Measurements from ENCODE around the gene A3GALT2.

The A3GALT2 gene

GRCh38 chr1:33267468-33268205 is 53.3 kb downstream of the A3GALT2 start:
- Histone ChIP-seq H3K4me1 (ENCODE audit: control insufficient read depth in 2 of 2, insufficient read depth in 2 of 2, low read length in 2 of 2) (no peaks in the 10 kb centered on the region), H3K4me3 (ENCODE audit: low read length in 2 of 2) (no peak overlapping the region), H3K27me3 (ENCODE audit: control insufficient read depth in 2 of 2, insufficient read depth in 2 of 2, low read length in 2 of 2) (no peaks in the 10 kb centered on the region), H3K9ac (ENCODE audit: low read depth in 1 of 2, low read length in 2 of 2) (no peak overlapping the region), H3K9me3 (ENCODE audit: control insufficient read depth in 2 of 2, low read length in 2 of 2) (no peaks in the 10 kb centered on the region), H3K36me3 (ENCODE audit: control insufficient read depth in 2 of 2, insufficient read depth in 2 of 2, low read length in 2 of 2) (peaks cover 0 to 14% of the 10 kb centered on the region in 2 donors), H3K27ac (ENCODE audit: low read depth in 2 of 2, low read length in 2 of 2) (no peak overlapping the region)

DNA sequence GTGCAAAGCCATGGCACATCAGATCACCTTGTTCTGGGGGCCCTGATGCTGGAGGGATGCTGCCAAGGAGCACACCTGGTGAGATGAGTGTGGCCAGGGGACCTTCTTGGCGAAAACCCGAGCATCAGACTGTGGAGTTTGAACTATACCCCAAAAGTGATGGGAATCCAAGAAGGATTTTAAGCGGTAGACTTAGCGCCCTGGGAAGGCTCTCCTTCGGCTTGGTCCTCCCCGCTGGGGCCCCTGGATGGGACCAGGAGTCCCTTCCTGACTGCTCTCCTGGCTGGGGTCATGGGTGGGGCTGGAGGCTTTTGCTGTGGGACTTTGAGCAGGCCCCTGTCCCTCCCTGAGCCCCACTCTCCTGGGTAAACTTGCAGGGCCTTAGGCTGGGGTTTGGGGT is 54.1 kb downstream of the A3GALT2 start:
- Histone ChIP-seq H3K9ac (ENCODE audit: low read depth in 1 of 2, low read length in 2 of 2) (no peak overlapping the region), H3K4me1 (ENCODE audit: control insufficient read depth in 2 of 2, insufficient read depth in 2 of 2, low read length in 2 of 2) (no peaks in the 10 kb centered on the region), H3K36me3 (ENCODE audit: control insufficient read depth in 2 of 2, insufficient read depth in 2 of 2, low read length in 2 of 2) (peaks cover 0 to 15% of the 10 kb centered on the region in 2 donors), H3K9me3 (ENCODE audit: control insufficient read depth in 2 of 2, low read length in 2 of 2) (no peaks in the 10 kb centered on the region), H3K27me3 (ENCODE audit: control insufficient read depth in 2 of 2, insufficient read depth in 2 of 2, low read length in 2 of 2) (no peaks in the 10 kb centered on the region), H3K27ac (ENCODE audit: low read depth in 2 of 2, low read length in 2 of 2) (no peak overlapping the region), H3K4me3 (ENCODE audit: low read length in 2 of 2) (no peak overlapping the region)

DNA sequence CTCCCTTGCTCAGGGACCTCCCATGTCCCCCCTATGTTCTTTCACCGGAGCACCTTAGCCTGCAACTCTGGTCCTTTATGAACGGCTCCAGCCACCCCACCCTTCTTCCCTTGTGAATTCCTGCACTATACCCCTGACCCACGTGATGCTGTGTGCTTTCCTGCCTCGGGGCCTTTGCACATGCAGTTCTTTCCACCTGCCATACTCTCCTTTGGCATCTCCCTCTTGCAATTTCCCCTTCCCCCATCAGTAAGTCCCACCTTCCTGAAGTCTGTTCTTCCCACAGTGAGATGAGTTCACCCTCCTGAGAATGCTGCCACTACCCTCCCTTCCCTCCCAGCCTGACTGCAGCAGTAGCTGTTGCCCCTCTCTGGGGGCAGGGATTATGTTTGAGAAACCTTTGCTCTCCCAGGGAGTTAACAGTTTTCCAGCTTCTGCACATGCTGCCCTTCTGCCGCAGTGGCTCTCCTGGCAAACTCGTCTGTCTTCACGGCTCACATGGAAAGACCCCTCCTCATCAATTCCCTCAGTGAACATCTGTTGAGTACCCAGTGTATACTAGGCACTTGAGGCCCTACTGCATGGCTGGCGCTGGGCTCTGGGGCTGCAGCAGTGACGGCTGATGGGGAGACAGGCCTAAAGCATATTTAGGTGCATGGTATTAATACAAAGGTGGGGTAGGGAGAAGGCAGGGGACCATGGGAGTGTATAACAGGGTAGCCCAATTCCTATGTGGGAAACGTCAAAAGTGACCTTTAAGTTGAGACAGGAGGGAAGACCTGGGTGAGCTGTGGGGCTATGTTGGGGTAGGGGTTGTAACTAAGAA is 54.9 kb downstream of the A3GALT2 start:
- H3K9ac ChIP-seq (ENCODE audit: low read depth in 1 of 2, low read length in 2 of 2), result no peak overlapping the region
- H3K9me3 ChIP-seq (ENCODE audit: control insufficient read depth in 2 of 2, low read length in 2 of 2), result no peaks in the 10 kb centered on the region
- H3K36me3 ChIP-seq (ENCODE audit: control insufficient read depth in 2 of 2, insufficient read depth in 2 of 2, low read length in 2 of 2), result peaks cover 0 to 10% of the 10 kb centered on the region in 2 donors
- H3K4me1 ChIP-seq (ENCODE audit: control insufficient read depth in 2 of 2, insufficient read depth in 2 of 2, low read length in 2 of 2), result no peaks in the 10 kb centered on the region
- no peak overlapping the region for H3K4me3 ChIP-seq (ENCODE audit: low read length in 2 of 2)
- H3K27ac ChIP-seq (ENCODE audit: low read depth in 2 of 2, low read length in 2 of 2), result no peak overlapping the region
- H3K27me3 ChIP-seq (ENCODE audit: control insufficient read depth in 2 of 2, insufficient read depth in 2 of 2, low read length in 2 of 2), result no peaks in the 10 kb centered on the region

- Histone ChIP-seq H3K9me3 (ENCODE audit: control insufficient read depth in 2 of 2, low read length in 2 of 2) (no peaks in the 10 kb centered on the region), H3K9ac (ENCODE audit: low read depth in 1 of 2, low read length in 2 of 2) (no peak overlapping the region), H3K4me1 (ENCODE audit: control insufficient read depth in 2 of 2, insufficient read depth in 2 of 2, low read length in 2 of 2) (no peaks in the 10 kb centered on the region), H3K36me3 (ENCODE audit: control insufficient read depth in 2 of 2, insufficient read depth in 2 of 2, low read length in 2 of 2) (peaks cover 0 to 4% of the 10 kb centered on the region in 2 donors), H3K4me3 (ENCODE audit: low read length in 2 of 2) (no peak overlapping the region), H3K27me3 (ENCODE audit: control insufficient read depth in 2 of 2, insufficient read depth in 2 of 2, low read length in 2 of 2) (no peaks in the 10 kb centered on the region), H3K27ac (ENCODE audit: low read depth in 2 of 2, low read length in 2 of 2) (no peak overlapping the region)
These were observed 56.9 kb downstream of the A3GALT2 start for GRCh38 chr1:33263890-33264504.

- Histone ChIP-seq H3K27ac (ENCODE audit: low read depth in 2 of 2, low read length in 2 of 2) (no peak overlapping the region), H3K27me3 (ENCODE audit: control insufficient read depth in 2 of 2, insufficient read depth in 2 of 2, low read length in 2 of 2) (no peaks in the 10 kb centered on the region), H3K9me3 (ENCODE audit: control insufficient read depth in 2 of 2, low read length in 2 of 2) (no peaks in the 10 kb centered on the region), H3K36me3 (ENCODE audit: control insufficient read depth in 2 of 2, insufficient read depth in 2 of 2, low read length in 2 of 2) (peaks cover 0 to 4% of the 10 kb centered on the region in 2 donors), H3K4me1 (ENCODE audit: control insufficient read depth in 2 of 2, insufficient read depth in 2 of 2, low read length in 2 of 2) (peaks cover 12 to 14% of the 10 kb centered on the region in 2 donors), H3K9ac (ENCODE audit: low read depth in 1 of 2, low read length in 2 of 2) (no peak overlapping the region), H3K4me3 (ENCODE audit: low read length in 2 of 2) (no peak overlapping the region)
These were observed 59.6 kb downstream of the A3GALT2 start for GRCh38 chr1:33261344-33261743.

DNA sequence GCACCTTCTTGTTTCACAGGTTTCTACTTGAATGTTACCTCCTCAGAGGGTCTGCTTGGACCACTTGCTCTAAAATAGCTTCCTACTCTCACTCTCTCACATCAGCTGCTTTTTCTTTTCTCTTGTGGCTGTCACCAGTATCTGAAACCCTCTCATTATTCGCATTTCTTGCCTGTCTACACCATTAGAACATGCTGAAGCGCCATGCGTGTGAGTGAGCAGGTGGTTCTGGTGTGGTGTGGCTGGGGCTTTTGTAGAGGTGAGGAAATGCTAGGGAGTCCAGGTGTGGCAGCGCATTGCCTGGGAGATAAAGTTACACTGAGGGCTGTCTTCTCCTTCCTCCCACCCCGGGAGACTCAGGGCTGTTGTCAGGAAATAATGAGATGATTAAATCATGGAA is 60.5 kb downstream of the A3GALT2 start:
- Histone ChIP-seq H3K27me3 (ENCODE audit: control insufficient read depth in 2 of 2, insufficient read depth in 2 of 2, low read length in 2 of 2) (no peaks in the 10 kb centered on the region), H3K36me3 (ENCODE audit: control insufficient read depth in 2 of 2, insufficient read depth in 2 of 2, low read length in 2 of 2) (peaks cover 0 to 4% of the 10 kb centered on the region in 2 donors), H3K9ac (ENCODE audit: low read depth in 1 of 2, low read length in 2 of 2) (no peak overlapping the region), H3K4me1 (ENCODE audit: control insufficient read depth in 2 of 2, insufficient read depth in 2 of 2, low read length in 2 of 2) (peaks cover 12 to 14% of the 10 kb centered on the region in 2 donors), H3K4me3 (ENCODE audit: low read length in 2 of 2) (no peak overlapping the region), H3K27ac (ENCODE audit: low read depth in 2 of 2, low read length in 2 of 2) (no peak overlapping the region), H3K9me3 (ENCODE audit: control insufficient read depth in 2 of 2, low read length in 2 of 2) (no peaks in the 10 kb centered on the region)

DNA sequence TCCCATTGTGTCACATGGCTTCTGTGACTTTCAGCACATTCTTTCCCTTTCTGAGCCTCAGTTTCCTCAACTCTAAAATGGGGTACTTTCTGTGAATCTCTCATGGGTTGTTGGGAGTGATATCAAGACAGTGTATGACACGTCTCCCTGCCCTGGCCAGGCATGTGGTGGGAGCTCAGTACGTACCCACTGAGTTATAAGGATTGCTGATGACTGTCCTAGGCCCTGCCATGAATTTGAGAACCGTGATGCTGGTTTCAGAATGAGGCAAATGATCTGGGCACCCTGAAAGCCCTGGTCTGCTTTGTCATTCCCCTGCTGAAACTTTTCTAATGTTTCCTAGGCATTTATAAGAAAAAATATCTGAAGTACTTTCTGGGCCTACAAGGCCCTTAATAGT is 61.0 kb downstream of the A3GALT2 start:
- Histone ChIP-seq H3K4me3 (ENCODE audit: low read length in 2 of 2) (no peak overlapping the region), H3K27me3 (ENCODE audit: control insufficient read depth in 2 of 2, insufficient read depth in 2 of 2, low read length in 2 of 2) (no peaks in the 10 kb centered on the region), H3K9me3 (ENCODE audit: control insufficient read depth in 2 of 2, low read length in 2 of 2) (no peaks in the 10 kb centered on the region), H3K27ac (ENCODE audit: low read depth in 2 of 2, low read length in 2 of 2) (no peak overlapping the region), H3K9ac (ENCODE audit: low read depth in 1 of 2, low read length in 2 of 2) (no peak overlapping the region), H3K36me3 (ENCODE audit: control insufficient read depth in 2 of 2, insufficient read depth in 2 of 2, low read length in 2 of 2) (peaks cover 0 to 4% of the 10 kb centered on the region in 2 donors), H3K4me1 (ENCODE audit: control insufficient read depth in 2 of 2, insufficient read depth in 2 of 2, low read length in 2 of 2) (peaks cover 12 to 14% of the 10 kb centered on the region in 2 donors)

DNA sequence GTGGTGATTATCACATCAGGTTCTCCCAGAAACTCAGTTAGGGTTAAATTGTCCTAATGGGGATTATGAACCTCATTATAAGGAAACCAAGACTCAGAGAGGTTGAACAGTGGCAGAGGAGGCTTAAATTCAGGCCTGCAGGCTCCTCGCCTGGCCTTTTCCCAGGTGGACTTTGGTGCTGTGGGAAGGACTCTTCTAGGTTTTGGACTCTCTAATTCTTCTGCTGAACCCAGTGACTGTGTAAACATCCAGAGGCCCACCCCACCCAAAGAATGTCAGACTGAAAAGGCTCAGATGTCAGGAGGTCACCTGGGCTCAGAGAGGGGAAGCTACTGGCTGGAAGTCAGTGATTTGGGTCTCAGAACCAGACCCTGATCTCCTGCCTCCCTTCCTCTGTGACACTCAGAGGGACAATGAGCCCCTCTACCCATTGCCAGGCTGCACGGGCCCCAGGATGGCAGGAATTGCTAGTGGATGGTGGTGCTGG is 62.1 kb downstream of the A3GALT2 start:
- Histone ChIP-seq H3K36me3 (ENCODE audit: control insufficient read depth in 2 of 2, insufficient read depth in 2 of 2, low read length in 2 of 2) (peaks cover 0 to 4% of the 10 kb centered on the region in 2 donors), H3K27me3 (ENCODE audit: control insufficient read depth in 2 of 2, insufficient read depth in 2 of 2, low read length in 2 of 2) (no peaks in the 10 kb centered on the region), H3K9ac (ENCODE audit: low read depth in 1 of 2, low read length in 2 of 2) (no peak overlapping the region), H3K27ac (ENCODE audit: low read depth in 2 of 2, low read length in 2 of 2) (no peak overlapping the region), H3K4me3 (ENCODE audit: low read length in 2 of 2) (no peak overlapping the region), H3K9me3 (ENCODE audit: control insufficient read depth in 2 of 2, low read length in 2 of 2) (no peaks in the 10 kb centered on the region), H3K4me1 (ENCODE audit: control insufficient read depth in 2 of 2, insufficient read depth in 2 of 2, low read length in 2 of 2) (peaks cover 12 to 14% of the 10 kb centered on the region in 2 donors)

DNA sequence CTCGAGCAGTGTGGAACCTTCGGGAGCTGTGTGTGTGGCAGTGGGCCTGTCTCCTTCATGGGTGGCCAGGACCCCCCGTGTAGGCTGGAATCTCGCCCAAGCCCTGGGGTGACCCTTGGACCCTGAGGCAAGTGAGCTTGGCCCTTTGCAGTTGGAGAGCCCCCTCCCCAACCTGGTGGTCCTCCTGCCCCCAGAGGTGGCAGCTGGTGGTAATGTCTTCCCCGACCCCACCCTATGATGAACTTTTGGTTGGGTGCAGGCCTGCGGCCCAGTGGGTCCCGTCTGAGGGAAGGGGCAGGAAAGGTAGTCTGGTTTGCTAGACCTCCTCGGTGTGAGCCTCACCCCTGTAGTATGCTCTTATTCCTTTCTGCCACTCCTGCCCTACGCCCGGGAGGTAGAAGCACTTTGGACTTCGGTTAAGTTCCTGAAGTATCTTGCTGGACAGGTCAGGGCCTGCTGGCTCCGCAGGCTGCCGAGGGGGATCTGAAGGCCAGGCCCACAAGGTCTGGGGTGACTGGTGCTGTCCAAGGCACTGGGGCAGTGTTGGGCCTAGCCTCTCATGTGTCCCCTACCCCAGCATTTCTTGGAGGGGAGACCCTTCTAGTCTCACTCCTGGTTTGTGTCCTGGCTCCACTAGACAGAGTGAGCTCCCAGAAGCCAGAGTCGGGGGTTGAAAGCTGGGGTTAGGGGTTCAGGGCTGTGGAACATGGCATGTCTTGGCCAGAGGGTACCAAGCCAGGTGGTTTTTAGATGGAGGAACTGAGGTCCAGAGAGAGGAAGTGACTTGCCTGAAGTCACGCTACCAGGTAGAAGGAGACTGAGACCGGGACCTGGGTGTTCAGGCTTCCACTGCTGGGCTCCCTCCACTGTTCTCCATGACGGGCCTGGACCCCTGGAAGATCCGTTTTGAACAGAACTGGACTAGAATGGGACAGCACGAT is 62.9 kb downstream of the A3GALT2 start:
- Histone ChIP-seq H3K27me3 (ENCODE audit: control insufficient read depth in 2 of 2, insufficient read depth in 2 of 2, low read length in 2 of 2) (no peaks in the 10 kb centered on the region), H3K9me3 (ENCODE audit: control insufficient read depth in 2 of 2, low read length in 2 of 2) (no peaks in the 10 kb centered on the region), H3K9ac (ENCODE audit: low read depth in 1 of 2, low read length in 2 of 2) (peak overlapping the region; percentile 58 to 67), H3K36me3 (ENCODE audit: control insufficient read depth in 2 of 2, insufficient read depth in 2 of 2, low read length in 2 of 2) (peaks cover 0 to 4% of the 10 kb centered on the region in 2 donors), H3K4me1 (ENCODE audit: control insufficient read depth in 2 of 2, insufficient read depth in 2 of 2, low read length in 2 of 2) (peaks cover 12 to 14% of the 10 kb centered on the region in 2 donors), H3K27ac (ENCODE audit: low read depth in 2 of 2, low read length in 2 of 2) (peak overlapping the region in 1 of 2 donors; percentile 78), H3K4me3 (ENCODE audit: low read length in 2 of 2) (peak overlapping the region; percentile 78 to 81)
